ENCODE data around the gene KAT6B.

DNA sequence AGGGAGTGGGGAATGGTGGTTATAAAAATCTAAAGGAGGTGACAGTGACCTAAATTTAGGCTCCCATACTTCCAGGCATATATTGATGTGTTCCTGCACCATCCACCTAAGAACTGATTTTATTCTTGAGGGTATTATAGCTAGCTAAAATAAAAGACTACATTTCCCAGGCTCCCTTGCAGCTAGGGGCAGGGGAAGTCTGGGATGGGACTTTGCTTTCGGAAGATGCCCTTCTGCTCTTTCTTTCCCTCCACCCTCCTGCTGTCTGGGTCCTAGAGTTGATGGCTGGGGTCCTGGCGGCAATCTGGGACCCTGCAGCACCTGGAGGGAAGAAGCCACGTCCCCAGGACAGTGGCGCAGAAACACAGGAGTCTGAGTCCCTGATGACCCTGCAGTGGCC, 231.3 kb downstream of the KAT6B start:
- TF ChIP-seq EZH2 (IDR thresholded peaks at IDR 0.05; ENCODE audit: insufficient read depth, poor library complexity, severe bottlenecking) = no peak
- no peak for TF ChIP-seq EZH2phosphoT487 (IDR thresholded peaks at IDR 0.05; ENCODE audit: insufficient read depth, low read depth)
